Muscle of leg (tissue), 11 donors: ENCODE measurements around the gene SUCLG2. TPM values are rescaled to one million over a fixed set of nuclear protein-coding genes. Genes with fewer than 3 reads are reported as not detected.
A peak's percentile ranks its signal among the peaks of the same experiment; 100 is the strongest.
"Not testable (repeated sequence)": the region's sequence is repeated elsewhere in the genome, so short reads cannot be mapped to it uniquely, and the experiment has no call there.

ENCODE experiments used
- DNase-seq: peaks from one replicate; pipeline ENCODE4 v3.0.0; 2013
- H3K27ac ChIP-seq: one replicate; pipeline ENCODE4 v1.5.1; 2013; ENCODE audit warnings: mild to moderate bottlenecking, low read length, control low read depth
- H3K27me3 ChIP-seq: one replicate; pipeline ENCODE4 v1.6.1; 2013; ENCODE audit warnings: low read length; ENCODE audit not compliant: control insufficient read depth, insufficient read depth
- H3K36me3 ChIP-seq: one replicate; pipeline ENCODE4 v1.6.1; 2013; ENCODE audit warnings: low read length; ENCODE audit not compliant: control insufficient read depth, insufficient read depth
- H3K4me1 ChIP-seq: one replicate; pipeline ENCODE4 v1.6.1; 2013; ENCODE audit warnings: low read length; ENCODE audit not compliant: control insufficient read depth, insufficient read depth
- H3K4me3 ChIP-seq: one replicate; pipeline ENCODE4 v1.5.1; 2013; ENCODE audit warnings: low read length, control low read depth
- H3K9me3 ChIP-seq: replicated peaks from 2 replicates; pipeline ENCODE4 v1.6.1; 2013; ENCODE audit warnings: low read depth, low read length; ENCODE audit not compliant: control insufficient read depth
- WGBS: methylation state at CpG from one replicate; pipeline ENCODE4 v1.1.5; 2013; ENCODE audit warnings: missing lambda C conversion rate; ENCODE audit not compliant: insufficient coverage; 5-methylcytosine and 5-hydroxymethylcytosine counted together
- polyA plus RNA-seq, 8 donors: library from polyadenylated mRNA; unstranded; fragments of 120-200 nt; gene quantifications; one replicate each; pipeline versions ENCODE4 v1.2.1 to v1.2.3, GENCODE V29; 2013; ENCODE audit warnings: inconsistent platforms in 1 of 8, low replicate concordance in 1 of 8; ENCODE audit not compliant: insufficient read length in 8 of 8, insufficient read depth in 1 of 8
- total RNA-seq: library from RNA; stranded (reverse); fragments of 120-200 nt; gene quantifications from one replicate; pipeline ENCODE4 v1.2.4, GENCODE V29; 2013

Gene SUCLG2
- total and polyA plus RNA-seq, 9 donors: 23.1 to 38.9 (median 32.3) TPM

DNA sequence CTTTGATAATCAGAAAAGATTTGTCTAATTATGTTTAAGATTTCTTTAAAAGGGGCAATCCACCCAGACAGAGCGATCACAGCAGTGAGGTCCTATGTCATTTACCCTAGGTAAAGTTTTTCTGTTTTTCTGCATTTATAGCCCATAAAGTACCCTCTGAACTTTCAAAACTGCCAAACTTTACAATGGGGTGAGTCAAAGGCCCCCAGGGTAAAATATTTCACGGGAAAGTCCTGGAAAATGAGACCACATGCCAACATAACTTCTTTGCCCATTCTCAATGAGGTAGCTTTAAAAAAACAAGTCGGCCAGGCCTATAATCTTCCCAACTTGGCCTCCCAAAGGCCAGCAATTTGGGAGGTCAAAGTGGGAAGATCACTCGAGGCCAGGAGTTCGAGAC lies 53.0 kb downstream of the SUCLG2 start:
- H3K27ac ChIP-seq: no peak overlapping the region
- H3K27me3 ChIP-seq: no peaks in the 10 kb centered on the region
- peaks cover 3% of the 10 kb centered on the region for H3K36me3 ChIP-seq
- DNase-seq: no peak
- H3K4me1 ChIP-seq: no peaks in the 10 kb centered on the region
- whole genome bisulfite sequencing: no CpG with 5 or more reads among the region's 5 CpGs
- no peak overlapping the region for H3K4me3 ChIP-seq
- no peaks in the 10 kb centered on the region for H3K9me3 ChIP-seq

DNA sequence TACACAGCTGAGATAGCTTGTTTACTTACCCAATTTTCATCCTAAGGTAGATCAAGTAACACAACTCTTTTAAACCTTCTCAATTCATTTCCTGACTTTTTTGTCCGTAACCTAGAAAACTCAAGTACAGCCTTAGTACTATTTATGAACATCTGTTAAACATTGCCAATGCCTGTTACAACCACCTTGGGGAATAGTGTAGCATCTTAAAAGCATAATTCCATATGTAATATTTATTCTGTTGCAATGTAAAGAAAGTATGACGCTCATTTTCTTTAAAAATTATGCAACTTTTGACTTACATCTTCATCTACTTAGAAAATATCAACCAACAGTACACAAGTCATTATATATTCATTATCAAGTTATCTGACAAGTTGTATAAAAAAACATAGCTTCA lies 54.6 kb downstream of the SUCLG2 start:
- H3K4me3 ChIP-seq: no peak overlapping the region
- DNase-seq: peak; percentile 72
- H3K27me3 ChIP-seq: no peaks in the 10 kb centered on the region
- no CpG with 5 or more reads among the region's 2 CpGs for WGBS
- no peaks in the 10 kb centered on the region for H3K9me3 ChIP-seq
- H3K27ac ChIP-seq: no peak overlapping the region
- H3K36me3 ChIP-seq: no peaks in the 10 kb centered on the region
- no peaks in the 10 kb centered on the region for H3K4me1 ChIP-seq

DNA sequence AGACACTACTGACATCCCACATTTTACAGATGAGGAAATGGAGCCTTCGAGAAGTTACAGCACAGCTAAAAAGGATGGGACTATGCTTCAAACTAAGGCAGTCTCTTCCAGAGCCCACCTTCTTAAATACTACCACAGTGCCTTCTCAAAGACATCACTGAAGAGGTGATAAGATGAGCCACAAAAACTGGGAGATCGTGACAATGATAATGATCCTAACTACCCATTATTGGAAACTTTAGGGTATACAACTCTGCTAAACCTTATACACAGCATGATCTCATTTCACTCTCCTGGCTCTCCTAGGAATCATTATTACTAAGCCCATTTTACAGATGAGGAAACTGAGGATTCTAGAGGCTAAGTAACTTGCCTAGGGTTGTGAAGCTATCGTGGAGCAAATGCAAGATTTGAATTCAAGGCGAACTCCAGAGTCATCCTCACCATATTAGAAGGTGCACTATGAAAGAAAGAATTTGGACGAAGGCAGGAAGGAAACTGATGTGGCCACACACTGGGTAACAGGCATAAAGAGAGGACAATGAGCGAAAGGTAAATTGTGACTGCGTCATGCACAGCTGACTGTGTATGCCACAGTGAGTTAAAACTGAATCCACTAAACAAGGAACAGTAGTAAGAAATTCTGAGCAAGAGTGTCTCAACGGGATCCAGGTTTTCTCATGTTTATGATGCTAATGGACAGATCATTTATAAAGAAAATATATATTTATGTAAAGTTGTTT lies 55.4 kb downstream of the SUCLG2 start:
- no peaks in the 10 kb centered on the region for H3K27me3 ChIP-seq
- 100% methylated on average over 2 of the region's 8 CpGs for WGBS

DNA sequence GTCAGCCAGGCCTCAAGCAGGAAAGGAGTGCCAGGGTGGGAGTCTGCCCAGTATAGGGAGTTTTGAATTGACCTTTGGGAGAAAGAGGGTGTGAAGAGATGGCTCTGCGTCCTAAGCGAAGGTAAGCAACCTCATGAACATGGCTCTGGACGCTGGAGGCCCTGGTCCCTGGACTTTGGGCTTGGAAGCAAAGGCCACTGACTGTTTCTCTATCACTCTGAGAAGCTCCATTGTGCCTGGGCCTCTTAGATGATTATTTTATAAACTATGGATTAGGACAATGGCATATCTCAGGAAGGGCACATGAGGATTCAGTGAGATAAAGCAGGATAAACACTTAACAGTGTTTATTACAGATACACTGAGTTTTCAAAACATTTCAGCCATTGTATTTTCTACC lies 59.0 kb downstream of the SUCLG2 start:
- WGBS: 94% methylated on average over 3 of the region's 3 CpGs
- no peaks in the 10 kb centered on the region for H3K4me1 ChIP-seq
- no peaks in the 10 kb centered on the region for H3K36me3 ChIP-seq
- H3K27me3 ChIP-seq: no peaks in the 10 kb centered on the region
- no peak for DNase-seq
- H3K27ac ChIP-seq: no peak overlapping the region
- H3K9me3 ChIP-seq: no peaks in the 10 kb centered on the region
- H3K4me3 ChIP-seq: no peak overlapping the region

More for the DNA sequence above, 55.4 kb downstream of the SUCLG2 start:
- Histone ChIP-seq H3K4me1 (no peaks in the 10 kb centered on the region), H3K36me3 (no peaks in the 10 kb centered on the region), H3K4me3 (no peak overlapping the region), H3K27ac (no peak overlapping the region), H3K9me3 (no peaks in the 10 kb centered on the region)
- no peak for DNase-seq

DNA sequence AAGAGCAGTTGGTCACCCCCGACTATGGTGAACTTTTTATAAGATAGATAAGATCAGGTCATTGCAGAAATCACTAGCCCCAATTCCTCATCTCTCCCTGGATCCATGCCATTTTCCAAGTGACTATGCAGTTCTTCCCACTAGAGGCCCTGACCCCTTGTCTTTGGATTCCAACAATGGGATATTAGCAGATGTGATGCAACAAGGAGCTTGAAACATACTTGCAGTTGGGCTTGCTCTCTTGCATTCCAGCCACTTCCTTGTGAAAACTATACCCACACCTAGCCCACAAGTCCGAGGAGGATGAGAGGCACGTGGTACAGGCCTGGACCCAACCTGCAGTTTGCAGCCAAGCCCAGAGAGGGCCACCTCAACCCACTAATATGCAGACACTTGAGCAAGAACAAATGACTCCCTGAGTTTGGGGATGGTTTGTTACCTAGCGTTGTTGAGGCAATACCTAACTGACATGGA lies 60.6 kb downstream of the SUCLG2 start:
- Histone ChIP-seq H3K4me3 (no peak overlapping the region), H3K27me3 (no peaks in the 10 kb centered on the region), H3K27ac (no peak overlapping the region), H3K36me3 (no peaks in the 10 kb centered on the region), H3K9me3 (no peaks in the 10 kb centered on the region), H3K4me1 (no peaks in the 10 kb centered on the region)
- no peak for DNase-seq
- 100% methylated on average over 1 of the region's 4 CpGs for WGBS

DNA sequence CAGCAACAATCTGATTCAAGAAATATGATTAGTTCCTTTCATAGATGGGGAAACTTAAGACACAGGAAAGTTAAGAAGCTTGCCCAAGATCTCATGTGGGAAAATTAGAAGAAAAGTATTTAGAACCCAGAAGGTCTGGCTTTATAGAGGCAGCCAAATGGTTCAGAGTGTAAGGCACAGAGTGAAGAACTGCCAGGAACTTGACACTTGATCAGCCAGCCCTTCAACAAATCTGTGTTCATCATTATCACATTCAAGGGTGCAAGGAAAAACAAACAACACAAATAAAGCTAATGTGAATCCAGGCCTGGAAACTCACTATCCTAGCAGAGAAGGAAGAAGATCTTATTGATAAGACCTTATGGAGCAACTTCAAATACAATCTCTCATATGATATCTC lies 62.4 kb downstream of the SUCLG2 start:
- H3K4me1 ChIP-seq: peaks cover 3% of the 10 kb centered on the region
- no peak for DNase-seq
- no peak overlapping the region for H3K27ac ChIP-seq
- H3K36me3 ChIP-seq: no peaks in the 10 kb centered on the region
- no peak overlapping the region for H3K4me3 ChIP-seq
- no peaks in the 10 kb centered on the region for H3K27me3 ChIP-seq
- no peaks in the 10 kb centered on the region for H3K9me3 ChIP-seq

DNA sequence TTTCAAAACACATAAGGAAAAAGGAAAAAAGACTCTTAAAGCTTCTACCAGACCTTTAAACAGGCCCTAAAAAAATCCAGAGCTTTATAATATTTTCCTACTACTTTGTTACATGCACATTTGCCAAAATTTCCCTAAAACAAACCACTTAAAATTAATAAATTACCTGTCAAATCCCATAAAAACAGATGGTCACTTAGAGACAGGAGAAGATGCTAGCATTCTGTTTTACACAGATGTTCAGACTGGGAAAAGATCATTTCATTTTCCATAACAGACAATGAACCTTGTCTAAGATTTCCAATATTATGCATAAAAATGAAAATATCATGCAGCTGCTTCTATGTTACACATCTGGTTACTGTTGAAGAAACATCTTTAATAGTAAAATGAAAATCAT lies 66.6 kb downstream of the SUCLG2 start:
- no peak overlapping the region for H3K4me3 ChIP-seq
- no peak overlapping the region for H3K27ac ChIP-seq
- no peaks in the 10 kb centered on the region for H3K27me3 ChIP-seq
- peak; percentile 94 for DNase-seq
- H3K9me3 ChIP-seq: no peaks in the 10 kb centered on the region
- H3K4me1 ChIP-seq: peaks cover 4% of the 10 kb centered on the region
- H3K36me3 ChIP-seq: no peaks in the 10 kb centered on the region

DNA sequence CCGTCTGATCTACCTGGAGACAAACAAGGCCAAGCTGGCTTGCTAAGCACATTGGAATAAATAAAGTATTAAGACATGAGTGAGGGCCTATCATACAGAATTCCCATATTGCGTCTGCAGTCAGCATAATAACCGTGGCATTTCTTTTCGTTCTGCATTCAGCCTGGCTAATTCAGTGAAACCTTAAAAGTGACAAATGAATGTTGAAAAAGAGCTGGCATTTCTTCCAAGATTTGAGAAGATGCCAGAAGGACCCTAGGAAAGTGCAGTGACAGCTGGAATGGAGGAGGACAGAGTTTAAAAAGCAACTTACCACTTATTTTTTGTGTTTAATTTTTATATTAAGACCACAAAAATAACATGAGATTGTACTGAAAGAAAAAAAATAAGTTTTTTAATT lies 67.1 kb downstream of the SUCLG2 start:
- H3K27ac ChIP-seq: no peak overlapping the region
- H3K9me3 ChIP-seq: no peaks in the 10 kb centered on the region
- H3K4me3 ChIP-seq: no peak overlapping the region
- no peaks in the 10 kb centered on the region for H3K27me3 ChIP-seq
- DNase-seq: peak; percentile 27
- H3K36me3 ChIP-seq: no peaks in the 10 kb centered on the region
- WGBS: 21% methylated on average over 3 of the region's 4 CpGs
- H3K4me1 ChIP-seq: peaks cover 4% of the 10 kb centered on the region

DNA sequence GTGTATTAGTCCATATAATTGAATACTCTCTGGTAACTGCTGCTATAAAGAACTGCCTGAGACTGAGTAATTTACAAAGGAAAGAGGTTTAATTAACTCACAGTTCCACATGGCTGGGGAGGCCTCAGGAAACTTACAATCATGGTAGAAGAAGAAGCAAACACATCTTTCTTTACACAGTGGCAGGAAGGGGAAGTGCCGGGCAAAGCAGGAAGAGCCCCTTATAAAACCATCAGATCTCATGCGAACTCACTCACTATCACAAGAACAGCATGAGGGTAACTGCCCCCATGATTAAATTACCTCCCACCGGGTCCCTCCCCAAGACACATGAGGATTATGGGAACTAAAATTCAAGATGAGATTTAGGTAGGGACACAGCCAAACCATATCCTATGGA lies 69.8 kb downstream of the SUCLG2 start:
- not testable (repeated sequence) for H3K4me1 ChIP-seq, H3K9me3 ChIP-seq, H3K27ac ChIP-seq, H3K36me3 ChIP-seq, H3K27me3 ChIP-seq, H3K4me3 ChIP-seq, DNase-seq
- no CpG with 5 or more reads among the region's 3 CpGs for WGBS

DNA sequence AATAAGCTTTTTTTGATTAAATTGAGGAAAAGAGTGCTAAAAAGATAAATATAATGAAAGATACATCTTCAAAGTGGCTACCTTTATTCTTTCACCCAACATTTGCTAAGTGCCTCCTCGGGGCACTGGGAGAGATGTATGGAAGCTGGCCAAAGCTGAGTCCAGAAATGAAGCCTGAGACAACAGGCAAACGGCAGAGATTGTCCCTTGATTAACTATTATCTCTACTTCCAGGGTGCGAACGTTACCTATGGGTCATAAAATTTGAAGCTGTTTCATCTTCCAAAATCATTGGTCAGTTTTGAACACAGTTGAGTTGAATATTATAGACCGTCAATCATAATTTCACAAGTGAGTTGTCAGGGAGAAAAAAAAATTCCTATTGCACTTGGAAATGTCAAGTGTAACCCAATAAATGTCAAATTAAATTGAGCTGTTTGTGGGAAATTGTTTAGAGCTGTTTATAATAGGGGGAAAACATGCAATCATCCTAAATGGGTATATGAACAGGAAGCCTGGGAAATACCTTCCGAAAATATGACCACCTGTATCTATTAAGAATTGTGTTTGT lies 73.9 kb downstream of the SUCLG2 start:
- Histone ChIP-seq H3K9me3 (no peaks in the 10 kb centered on the region), H3K4me3 (no peak overlapping the region), H3K4me1 (peaks cover 6% of the 10 kb centered on the region), H3K27me3 (no peaks in the 10 kb centered on the region), H3K27ac (no peak overlapping the region), H3K36me3 (peaks cover 2% of the 10 kb centered on the region)
- DNase-seq: no peak
- WGBS: no CpG with 5 or more reads among the region's 6 CpGs
